Tibial nerve (tissue), 4 donors: ENCODE results near the gene ANKRA2. TPM values are rescaled to one million over a fixed set of nuclear protein-coding genes. Genes with fewer than 3 reads are reported as not detected.

ENCODE experiments used
- DNase-seq, 2 donors: peaks; one replicate each; pipeline ENCODE4 v3.0.0-alpha.2; 2019; ENCODE audit warnings: low spot score in 2 of 2
- H3K27ac ChIP-seq, 4 donors: fragments of 200-600 bp; sonication (generic) in 3 of 4; one replicate each; pipeline ENCODE4 v1.5.1; 2017 to 2019; ENCODE audit warnings: mild to moderate bottlenecking in 1 of 4
- H3K27me3 ChIP-seq, 2 donors: fragments of 200-600 bp; sonication (generic) in 1 of 2; one replicate each; pipeline versions ENCODE4 v1.5.1 to v1.6.0; 2017 to 2019
- H3K36me3 ChIP-seq, 3 donors: fragments of 200-600 bp; sonication (generic); one replicate each; pipeline ENCODE4 v1.5.1; 2018 to 2019
- H3K4me1 ChIP-seq, 4 donors: fragments of 200-600 bp; sonication (generic) in 3 of 4; one replicate each; pipeline ENCODE4 v1.5.1; 2017 to 2019
- H3K4me3 ChIP-seq, 4 donors: fragments of 200-600 bp; sonication (generic) in 3 of 4; one replicate each; pipeline ENCODE4 v1.5.1; 2017 to 2019; ENCODE audit warnings: mild to moderate bottlenecking in 1 of 4, moderate library complexity in 1 of 4
- H3K9me3 ChIP-seq, 4 donors: fragments of 200-600 bp; sonication (generic) in 3 of 4; one replicate each; pipeline ENCODE4 v1.5.1; 2017 to 2019
- CTCF ChIP-seq, 5 experiments: fragments of 200-600 bp in 3 of 5; fragments of 450-650 bp in 2 of 5; sonication (generic) in 3 of 5; IDR thresholded peaks; one replicate each; pipeline ENCODE4 v1.5.1; 2016 to 2019; ENCODE audit warnings: antibody characterized with exemption in 5 of 5, mild to moderate bottlenecking in 3 of 5, moderate library complexity in 2 of 5
- EP300 ChIP-seq, 2 donors: sonication (generic); formaldehyde crosslinking; IDR thresholded peaks; one replicate each; pipeline ENCODE4 v1.6.1; 2017; ENCODE audit warnings: antibody characterized with exemption in 2 of 2, mild to moderate bottlenecking in 1 of 2
- POLR2A ChIP-seq, 2 donors: fragments of 450-650 bp; IDR thresholded peaks; one replicate each; pipeline ENCODE4 v1.6.1; 2017; ENCODE audit warnings: antibody characterized with exemption in 2 of 2, mild to moderate bottlenecking in 2 of 2, moderate library complexity in 2 of 2
- WGBS, 2 donors: methylation state at CpG; one replicate each; pipeline ENCODE4 v1.1.5; 2018; 5-methylcytosine and 5-hydroxymethylcytosine counted together
- total RNA-seq, 4 donors: library from RNA; depleted of rRNA; stranded (reverse); fragments of >200 nt; gene quantifications; one replicate each; pipeline ENCODE4 v1.1.0, GENCODE V29; 2016

ANKRA2 gene
- total RNA-seq, 4 donors from 2014 or later, result 24.3 to 46.7 (median 33.5) TPM

DNA sequence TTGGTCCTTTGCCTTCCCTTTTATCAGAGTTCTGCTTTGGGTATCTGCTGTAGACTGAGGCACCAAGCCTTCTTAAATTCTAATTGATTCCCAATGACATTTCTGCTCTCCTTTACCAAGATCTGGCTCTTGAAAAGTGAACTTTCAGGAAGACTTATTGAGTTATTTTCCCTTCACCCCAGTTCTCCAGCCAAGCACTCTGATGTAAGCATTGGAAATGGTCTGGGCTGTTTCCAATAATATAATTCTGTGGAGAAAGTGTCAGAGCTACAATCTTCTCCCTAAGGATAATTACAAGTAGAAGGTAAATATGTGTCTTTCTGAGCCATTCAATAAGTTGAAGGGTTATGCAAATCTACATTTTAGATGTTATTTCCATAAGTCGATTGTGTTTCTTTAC lies 36.4 kb downstream of the ANKRA2 start:
- no peaks in the 10 kb centered on the region for H3K4me1 ChIP-seq
- 84 to 90% methylated on average over 1 of the region's 1 CpG for WGBS, 2 donors
- H3K36me3 ChIP-seq, result no peaks in the 10 kb centered on the region
- DNase-seq, result no peak
- H3K27ac ChIP-seq, result no peak overlapping the region
- TF ChIP-seq CTCF (IDR thresholded peaks at IDR 0.05) (no peak), POLR2A (IDR thresholded peaks at IDR 0.05) (no peak), EP300 (IDR thresholded peaks at IDR 0.05) (no peak)
- H3K4me3 ChIP-seq, result no peak overlapping the region
- H3K27me3 ChIP-seq, result no peaks in the 10 kb centered on the region
- no peaks in the 10 kb centered on the region for H3K9me3 ChIP-seq

- Histone ChIP-seq H3K27ac (no peak overlapping the region), H3K9me3 (no peaks in the 10 kb centered on the region), H3K36me3 (no peaks in the 10 kb centered on the region), H3K4me1 (no peaks in the 10 kb centered on the region), H3K27me3 (no peaks in the 10 kb centered on the region), H3K4me3 (no peak overlapping the region)
- TF ChIP-seq EP300 (IDR thresholded peaks at IDR 0.05) (no peak), CTCF (IDR thresholded peaks at IDR 0.05) (no peak), POLR2A (IDR thresholded peaks at IDR 0.05) (no peak)
- DNase-seq, result no peak
- WGBS, 2 donors, result 27 to 32% methylated on average over 3 of the region's 3 CpGs
Observed at GRCh38 chr5:73528248-73528647, 37.2 kb downstream of the ANKRA2 start.

- Histone ChIP-seq H3K4me1 (no peaks in the 10 kb centered on the region), H3K4me3 (no peak overlapping the region), H3K27ac (no peak overlapping the region), H3K27me3 (no peaks in the 10 kb centered on the region), H3K36me3 (no peaks in the 10 kb centered on the region), H3K9me3 (no peaks in the 10 kb centered on the region)
- no peak for DNase-seq
- 66 to 69% methylated on average over 3 of the region's 3 CpGs for WGBS, 2 donors
- TF ChIP-seq CTCF (IDR thresholded peaks at IDR 0.05), result no peak
- no peak for TF ChIP-seq EP300 (IDR thresholded peaks at IDR 0.05)
- TF ChIP-seq POLR2A (IDR thresholded peaks at IDR 0.05), result no peak
Observed at GRCh38 chr5:73525606-73526203, 39.7 kb downstream of the ANKRA2 start.

- no peaks in the 10 kb centered on the region for H3K36me3 ChIP-seq
- 86 to 88% methylated on average over 1 of the region's 1 CpG for WGBS, 2 donors
- no peak for DNase-seq
- H3K9me3 ChIP-seq, result no peaks in the 10 kb centered on the region
- TF ChIP-seq EP300 (IDR thresholded peaks at IDR 0.05) (no peak), CTCF (IDR thresholded peaks at IDR 0.05) (no peak), POLR2A (IDR thresholded peaks at IDR 0.05) (no peak)
- no peaks in the 10 kb centered on the region for H3K4me1 ChIP-seq
- H3K4me3 ChIP-seq, result no peak overlapping the region
- no peaks in the 10 kb centered on the region for H3K27me3 ChIP-seq
- H3K27ac ChIP-seq, result no peak overlapping the region
Observed at GRCh38 chr5:73523861-73524260, 41.6 kb downstream of the ANKRA2 start.

- TF ChIP-seq EP300 (IDR thresholded peaks at IDR 0.05) (no peak), POLR2A (IDR thresholded peaks at IDR 0.05) (no peak), CTCF (IDR thresholded peaks at IDR 0.05) (no peak)
- no peak for DNase-seq
- Histone ChIP-seq H3K36me3 (no peaks in the 10 kb centered on the region), H3K9me3 (no peaks in the 10 kb centered on the region), H3K27ac (no peak overlapping the region), H3K4me1 (no peaks in the 10 kb centered on the region), H3K4me3 (no peak overlapping the region), H3K27me3 (no peaks in the 10 kb centered on the region)
- WGBS, 2 donors, result 79 to 86% methylated on average over 7 of the region's 7 CpGs
Observed at GRCh38 chr5:73522989-73523388, 42.5 kb downstream of the ANKRA2 start.
